GM18508 (cell line): ENCODE data around the gene PLEKHM3.

Source experiments
- ATAC-seq: cut with Tn5 transposase; IDR thresholded peaks from one replicate; pipeline ENCODE4 v1.9.1; 2021; ENCODE audit warnings: moderate number of reproducible peaks; ENCODE audit not compliant: insufficient read depth, unreplicated experiment

Gene PLEKHM3

GRCh38 chr2:207775473-207775872 is 249.9 kb downstream of the PLEKHM3 start:
- no peak for ATAC-seq

GRCh38 chr2:207772844-207773205 is 252.5 kb downstream of the PLEKHM3 start:
- no peak for ATAC-seq

- ATAC-seq = no peak
Observed at GRCh38 chr2:207772081-207772843, 253.1 kb downstream of the PLEKHM3 start.

GRCh38 chr2:207771421-207771820 is 253.9 kb downstream of the PLEKHM3 start:
- ATAC-seq = no peak
